Activated CD4-positive, alpha-beta T cell treated with anti-CD3 and anti-CD28 coated beads, Interleukin-2, amount 50 U/mL, for 4 hours (primary cell): Measurements from ENCODE around the gene SPON1.
"Not testable (repeated sequence)": the region's sequence is repeated elsewhere in the genome, so short reads cannot be mapped to it uniquely, and the experiment has no call there.

Experiments
- DNase-seq, 2 experiments: peaks; one replicate each; pipeline ENCODE4 v3.0.0-alpha.2; 2020

SPON1 gene

GRCh38 chr11:14042686-14043465, 80.4 kb downstream of the SPON1 start:
- DNase-seq = no peak

- DNase-seq = no peak
Observed at GRCh38 chr11:14044916-14045315, 82.4 kb downstream of the SPON1 start.

DNA sequence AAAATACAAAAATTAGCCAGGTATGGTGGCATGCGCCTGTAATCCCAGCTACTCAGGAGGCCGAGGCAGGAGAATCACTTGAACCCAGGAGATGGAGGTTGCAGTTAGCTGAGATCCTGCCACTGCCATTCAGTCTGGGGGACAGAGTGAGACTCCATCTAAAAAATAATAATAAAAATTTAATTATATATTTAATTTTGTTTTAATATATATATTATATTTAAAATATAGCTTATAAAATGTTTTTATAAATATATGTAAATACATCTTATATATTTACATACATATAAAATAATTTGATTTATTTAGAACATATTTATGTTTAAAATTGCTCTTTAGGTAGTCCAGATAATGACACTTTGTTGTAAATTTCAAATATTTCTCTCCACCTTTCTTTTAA, 82.9 kb downstream of the SPON1 start:
- DNase-seq = no peak

DNA sequence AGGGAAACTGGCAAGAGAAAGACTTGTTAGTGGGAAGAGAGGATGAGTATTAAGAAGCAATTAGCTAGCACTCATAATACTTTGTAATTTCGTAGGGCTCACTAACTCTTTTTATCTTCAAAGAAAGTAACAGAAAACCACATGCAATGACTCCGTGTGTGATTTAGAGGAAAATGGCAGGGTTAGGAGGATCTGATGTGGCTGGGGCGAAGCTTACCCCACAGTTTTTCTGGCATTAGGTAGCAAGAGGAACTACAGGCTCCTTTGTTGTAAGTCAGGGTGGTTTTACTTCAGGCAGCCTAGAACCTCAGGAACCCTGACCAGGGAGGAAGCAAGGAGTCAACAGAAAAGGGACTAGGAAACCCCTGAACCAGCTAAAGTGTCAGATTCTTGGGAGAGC, 89.7 kb downstream of the SPON1 start:
- no peak for DNase-seq

DNA sequence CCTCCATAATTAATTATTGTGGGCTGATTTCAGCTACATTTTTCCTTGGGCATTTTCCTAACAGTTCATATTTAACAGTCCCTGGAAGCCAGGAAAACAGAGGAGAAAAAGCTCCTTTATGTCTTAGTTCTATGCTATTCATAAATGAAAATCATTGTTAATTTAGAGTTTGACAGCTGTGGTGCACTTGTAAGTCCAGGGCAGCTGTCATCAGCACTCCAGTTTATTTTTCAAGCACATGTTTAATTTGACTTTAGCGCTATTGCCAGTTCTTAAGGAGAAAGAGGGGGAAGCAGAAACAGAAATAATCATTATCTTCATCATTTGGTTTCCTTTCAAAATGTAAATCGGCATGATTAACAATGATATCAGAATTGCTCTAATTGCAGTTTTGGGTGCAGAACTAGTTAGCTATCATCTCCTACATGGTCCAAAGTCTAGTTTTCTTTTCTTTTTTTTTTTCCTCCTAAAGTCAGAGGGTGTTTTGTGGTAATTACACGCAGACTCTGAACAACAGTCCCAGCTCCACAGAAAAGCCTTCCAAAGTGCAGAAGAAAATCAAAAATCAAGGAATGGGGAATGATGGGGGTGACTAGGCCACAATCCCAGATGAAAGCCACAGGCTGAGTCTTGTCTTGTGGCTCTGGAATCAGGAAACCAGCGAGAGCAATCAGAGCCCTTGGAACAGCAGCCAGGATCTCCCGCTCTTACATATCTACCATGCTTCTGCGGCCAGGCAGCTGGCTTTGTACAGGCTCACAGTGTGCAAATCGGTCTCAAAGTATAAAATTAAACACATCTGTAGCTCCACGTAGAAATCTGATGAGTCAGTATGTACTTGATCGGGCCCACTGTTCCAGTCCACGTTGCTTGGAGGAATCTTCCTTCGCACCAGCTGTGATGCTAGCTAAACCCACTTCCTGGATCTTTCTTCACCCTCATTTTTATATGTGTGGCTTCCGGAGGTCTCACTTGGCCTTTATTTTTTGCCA, 91.9 kb downstream of the SPON1 start:
- no peak for DNase-seq

DNA sequence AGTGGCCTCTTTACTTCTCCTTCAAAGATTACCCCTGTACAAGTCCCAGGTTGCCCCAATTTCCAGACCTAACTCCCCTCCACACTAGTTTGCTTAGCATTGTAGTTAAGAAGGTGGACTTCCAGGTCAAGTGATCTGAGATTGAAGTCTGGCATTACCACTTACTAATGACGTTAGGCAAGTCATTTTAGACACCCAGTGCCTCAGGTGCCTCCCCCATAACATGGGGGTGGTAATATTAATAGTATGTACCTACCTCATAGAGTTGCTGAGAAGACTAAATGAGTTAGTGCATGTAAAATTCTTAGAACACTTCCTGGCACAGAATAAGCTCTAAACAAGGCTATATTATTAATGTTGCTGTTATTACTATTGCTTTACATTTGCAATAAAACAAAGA, 93.4 kb downstream of the SPON1 start:
- DNase-seq = no peak

DNA sequence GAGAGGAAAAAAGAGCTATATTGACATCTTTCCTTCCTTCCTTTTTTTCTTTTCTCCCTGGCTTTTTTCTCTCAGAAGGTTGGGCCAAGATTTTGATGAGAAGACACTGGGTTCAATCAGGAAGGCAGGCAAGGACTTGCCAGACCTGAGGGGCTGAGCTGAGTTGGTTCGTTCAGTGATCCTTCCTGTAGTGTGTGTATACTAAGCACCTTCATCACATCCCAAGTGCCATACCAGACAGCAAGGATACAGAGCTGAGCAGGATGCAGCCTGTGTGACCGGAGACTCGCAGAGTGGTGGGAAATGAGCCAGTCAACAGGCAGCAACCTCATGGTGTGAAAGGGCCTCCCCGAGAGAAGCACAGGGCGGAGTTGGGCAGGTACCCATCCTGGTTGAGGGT, 95.5 kb downstream of the SPON1 start:
- DNase-seq = no peak

- DNase-seq = no peak
Observed at GRCh38 chr11:14059491-14059890, 97.0 kb downstream of the SPON1 start.

GRCh38 chr11:14061721-14062120, 99.2 kb downstream of the SPON1 start:
- DNase-seq = no peak

DNA sequence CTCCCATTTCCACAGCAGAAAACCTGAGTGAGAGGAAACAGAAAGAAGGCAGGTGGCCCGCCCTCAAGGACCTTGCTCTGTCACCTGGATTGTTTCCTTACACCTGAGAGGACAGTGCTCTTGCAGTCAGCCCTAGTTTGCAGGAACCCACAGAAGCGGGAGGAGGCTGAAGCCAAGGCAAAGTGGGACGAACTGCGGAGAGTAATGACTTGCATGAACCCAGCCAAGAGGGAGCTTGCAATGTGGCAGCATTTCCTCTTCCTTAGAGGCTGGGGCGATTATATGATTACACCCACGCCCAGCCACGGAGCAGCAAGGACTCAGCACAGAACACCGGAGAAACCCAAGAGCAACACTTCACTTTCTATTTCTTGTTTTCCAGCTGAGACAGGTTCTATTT, 102.6 kb downstream of the SPON1 start:
- peak in 1 of 2 experiments; percentile 7 for DNase-seq

- DNase-seq = no peak
Observed at GRCh38 chr11:14065681-14066080, 103.2 kb downstream of the SPON1 start.

- DNase-seq = no peak
Observed at GRCh38 chr11:14067686-14068085, 105.2 kb downstream of the SPON1 start.

GRCh38 chr11:14070896-14071295, 108.4 kb downstream of the SPON1 start:
- no peak for DNase-seq

DNA sequence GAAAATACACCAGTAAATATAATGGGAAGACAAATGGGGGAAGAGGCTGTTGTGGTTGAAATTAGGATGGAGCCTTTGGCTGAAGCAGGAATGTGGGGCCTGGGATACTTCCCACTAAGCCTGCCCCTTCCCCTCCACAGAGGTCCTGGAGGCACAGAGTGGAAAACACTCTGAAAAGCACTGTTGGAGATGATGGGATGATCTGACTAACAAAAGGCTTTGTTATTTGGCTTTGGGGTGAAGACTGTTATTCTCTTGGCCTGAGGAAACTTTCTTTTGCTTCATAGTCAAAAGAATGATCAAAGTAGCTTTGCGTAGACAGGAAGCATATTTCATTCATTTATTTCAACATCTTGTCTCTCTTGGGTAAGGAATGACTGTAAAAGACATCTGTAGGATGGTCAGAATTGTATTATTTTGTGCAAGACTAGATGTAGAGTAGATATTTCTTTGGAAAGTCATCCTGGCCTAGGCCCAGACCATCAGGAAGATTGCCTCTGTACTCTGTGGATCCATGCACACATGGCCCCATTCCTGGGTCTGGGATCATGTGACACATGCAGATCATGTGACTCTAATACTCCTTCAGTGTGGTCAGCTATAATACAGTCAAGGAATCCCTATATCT, 111.4 kb downstream of the SPON1 start:
- DNase-seq = no peak

GRCh38 chr11:14075118-14076078, 112.9 kb downstream of the SPON1 start:
- peak; percentile 44 to 52 for DNase-seq

GRCh38 chr11:14079011-14079410, 116.5 kb downstream of the SPON1 start:
- no peak for DNase-seq

- DNase-seq = no peak
Observed at GRCh38 chr11:14079797-14080196, 117.3 kb downstream of the SPON1 start.

GRCh38 chr11:14081581-14082231, 119.2 kb downstream of the SPON1 start:
- no peak for DNase-seq

GRCh38 chr11:14082338-14082737, 119.8 kb downstream of the SPON1 start:
- no peak for DNase-seq

DNA sequence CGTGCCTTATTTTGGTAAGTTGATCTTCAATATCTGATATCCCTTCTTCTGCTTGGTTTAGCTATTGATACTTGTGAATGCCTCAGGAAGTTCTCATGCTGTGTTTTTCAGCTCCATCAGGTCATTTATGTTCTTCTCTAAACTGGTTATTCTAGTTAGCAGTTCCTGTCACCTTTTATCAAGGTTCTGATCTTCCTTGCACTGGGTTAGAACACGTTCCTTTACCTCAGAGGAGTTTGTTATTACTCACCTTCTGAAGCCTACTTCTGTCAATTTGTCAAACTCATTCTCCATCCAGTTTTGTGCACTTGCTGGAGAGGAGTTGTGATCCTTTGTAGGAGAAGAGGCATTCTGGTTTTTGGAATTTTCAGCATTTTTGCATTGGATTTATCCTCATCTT, 126.3 kb downstream of the SPON1 start:
- DNase-seq = not testable (repeated sequence)

GRCh38 chr11:14089690-14090462, 127.4 kb downstream of the SPON1 start:
- DNase-seq = no peak
